HEK293T (cell line): ENCODE measurements around the gene CLEC4E.

Experiments used
- ARNT ChIP-seq: fragments of 450-650 bp; IDR thresholded peaks from 2 replicates; pipeline ENCODE4 v1.6.1; 2017; ENCODE audit warnings: mild to moderate bottlenecking
- CTBP1 ChIP-seq: fragments of 450-650 bp; IDR thresholded peaks from 2 replicates; pipeline ENCODE4 v1.6.1; 2016; ENCODE audit warnings: borderline replicate concordance
- ELF4 ChIP-seq: fragments of 450-650 bp; IDR thresholded peaks from 2 replicates; pipeline ENCODE4 v1.6.1; 2017; ENCODE audit warnings: antibody characterized with exemption
- FOXA1 ChIP-seq: fragments of 450-650 bp; IDR thresholded peaks from 2 replicates; pipeline ENCODE4 v1.6.1; 2016; ENCODE audit warnings: mild to moderate bottlenecking
- FOXK2 ChIP-seq: fragments of 450-650 bp; IDR thresholded peaks from 2 replicates; pipeline ENCODE4 v1.6.1; 2016; ENCODE audit warnings: mild to moderate bottlenecking
- FOXM1 ChIP-seq: fragments of 450-650 bp; IDR thresholded peaks from 2 replicates; pipeline ENCODE4 v1.6.1; 2017; ENCODE audit warnings: mild to moderate bottlenecking, borderline replicate concordance
- L3MBTL2 ChIP-seq: fragments of 450-650 bp; conservative IDR thresholded peaks from 2 replicates; pipeline ENCODE4 v1.6.1; 2016; ENCODE audit warnings: mild to moderate bottlenecking
- NFRKB ChIP-seq: fragments of 450-650 bp; IDR thresholded peaks from 2 replicates; pipeline ENCODE4 v1.6.1; 2016; ENCODE audit warnings: mild to moderate bottlenecking, moderate library complexity
- SP1 ChIP-seq: fragments of 450-650 bp; IDR thresholded peaks from 2 replicates; pipeline ENCODE4 v1.6.1; 2017
- SUZ12 ChIP-seq: fragments of 450-650 bp; IDR thresholded peaks from 2 replicates; pipeline ENCODE4 v1.6.1; 2016; ENCODE audit warnings: mild to moderate bottlenecking
- TARDBP ChIP-seq: fragments of 450-650 bp; IDR thresholded peaks from 2 replicates; pipeline ENCODE4 v1.6.1; 2016
- TF ChIP-seq, protein P1 (sequence below): fragments of 450-650 bp; IDR thresholded peaks from 2 replicates; pipeline ENCODE4 v1.6.1; 2016

DNA sequence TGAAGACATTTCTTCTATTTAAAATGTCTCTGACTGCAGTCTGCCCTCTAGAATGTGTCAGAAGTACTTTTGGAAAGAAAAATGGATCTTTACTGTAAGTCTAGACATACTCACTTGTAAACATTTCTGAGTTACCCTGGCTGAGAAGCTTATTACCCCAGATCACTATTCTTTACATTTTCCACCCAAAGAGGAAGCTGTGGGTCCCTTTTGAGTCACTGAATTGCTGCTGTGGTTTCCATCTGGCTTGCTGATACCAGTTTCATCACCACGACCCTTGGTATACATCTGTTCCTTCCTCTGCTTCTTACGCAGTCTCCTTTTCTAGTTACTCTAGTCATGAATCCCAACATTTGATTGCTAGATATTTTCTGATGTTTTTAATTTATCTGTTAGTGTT lies 47.6 kb downstream of the CLEC4E start:
- no peak for TF ChIP-seq TARDBP
- no peak for TF ChIP-seq FOXM1
- TF ChIP-seq ELF4: no peak
- TF ChIP-seq CTBP1: no peak
- TF ChIP-seq SUZ12: no peak
- TF ChIP-seq, protein P1, sequence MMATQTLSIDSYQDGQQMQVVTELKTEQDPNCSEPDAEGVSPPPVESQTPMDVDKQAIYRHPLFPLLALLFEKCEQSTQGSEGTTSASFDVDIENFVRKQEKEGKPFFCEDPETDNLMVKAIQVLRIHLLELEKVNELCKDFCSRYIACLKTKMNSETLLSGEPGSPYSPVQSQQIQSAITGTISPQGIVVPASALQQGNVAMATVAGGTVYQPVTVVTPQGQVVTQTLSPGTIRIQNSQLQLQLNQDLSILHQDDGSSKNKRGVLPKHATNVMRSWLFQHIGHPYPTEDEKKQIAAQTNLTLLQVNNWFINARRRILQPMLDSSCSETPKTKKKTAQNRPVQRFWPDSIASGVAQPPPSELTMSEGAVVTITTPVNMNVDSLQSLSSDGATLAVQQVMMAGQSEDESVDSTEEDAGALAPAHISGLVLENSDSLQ: no peak
- no peak for TF ChIP-seq FOXA1
- TF ChIP-seq SP1: no peak
- no peak for TF ChIP-seq FOXK2
- TF ChIP-seq NFRKB: no peak
- no peak for TF ChIP-seq ARNT
- TF ChIP-seq L3MBTL2: no peak
